Astrocyte (in vitro differentiated cells and primary cell): Measurements from ENCODE around the gene GRIA1.

Experiments
- EZH2 ChIP-seq: IDR thresholded peaks from 2 replicates; pipeline ENCODE4 v1.6.1; 2012; ENCODE audit warnings: mild to moderate bottlenecking, low read length, inconsistent platforms; ENCODE audit not compliant: insufficient read depth
- TF ChIP-seq, protein P1 (sequence below): IDR thresholded peaks from 2 replicates; pipeline ENCODE4 v1.5.1; 2011; ENCODE audit warnings: low read depth, mild to moderate bottlenecking, inconsistent platforms, low read length, moderate library complexity; ENCODE audit not compliant: insufficient read depth

- TF ChIP-seq, protein P1, sequence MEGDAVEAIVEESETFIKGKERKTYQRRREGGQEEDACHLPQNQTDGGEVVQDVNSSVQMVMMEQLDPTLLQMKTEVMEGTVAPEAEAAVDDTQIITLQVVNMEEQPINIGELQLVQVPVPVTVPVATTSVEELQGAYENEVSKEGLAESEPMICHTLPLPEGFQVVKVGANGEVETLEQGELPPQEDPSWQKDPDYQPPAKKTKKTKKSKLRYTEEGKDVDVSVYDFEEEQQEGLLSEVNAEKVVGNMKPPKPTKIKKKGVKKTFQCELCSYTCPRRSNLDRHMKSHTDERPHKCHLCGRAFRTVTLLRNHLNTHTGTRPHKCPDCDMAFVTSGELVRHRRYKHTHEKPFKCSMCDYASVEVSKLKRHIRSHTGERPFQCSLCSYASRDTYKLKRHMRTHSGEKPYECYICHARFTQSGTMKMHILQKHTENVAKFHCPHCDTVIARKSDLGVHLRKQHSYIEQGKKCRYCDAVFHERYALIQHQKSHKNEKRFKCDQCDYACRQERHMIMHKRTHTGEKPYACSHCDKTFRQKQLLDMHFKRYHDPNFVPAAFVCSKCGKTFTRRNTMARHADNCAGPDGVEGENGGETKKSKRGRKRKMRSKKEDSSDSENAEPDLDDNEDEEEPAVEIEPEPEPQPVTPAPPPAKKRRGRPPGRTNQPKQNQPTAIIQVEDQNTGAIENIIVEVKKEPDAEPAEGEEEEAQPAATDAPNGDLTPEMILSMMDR, result no peak
- TF ChIP-seq EZH2, result no peak
Measured at GRCh38 chr5:153816870-153817269, 326.4 kb downstream of the GRIA1 start.
